H1 (cell line): ENCODE measurements around the gene TMPRSS11B. TPM values are rescaled to one million over a fixed set of nuclear protein-coding genes. Genes with fewer than 3 reads are reported as not detected.

ENCODE experiments used
- CHD7 ChIP-seq: fragments of 300-600 bp; sonication (generic); IDR thresholded peaks from 2 replicates; pipeline ENCODE4 v1.7.1; 2012; ENCODE audit warnings: low read length, moderate library complexity, mild to moderate bottlenecking, inconsistent platforms; ENCODE audit not compliant: insufficient replicate concordance
- CTBP2 ChIP-seq: IDR thresholded peaks from 2 replicates; pipeline ENCODE4 v1.7.0; 2011; ENCODE audit warnings: borderline replicate concordance, mild to moderate bottlenecking, moderate library complexity, mixed read lengths, low read length; ENCODE audit not compliant: insufficient read depth, insufficient read length
- KDM1A ChIP-seq: fragments of 200-600, 300-600 bp; sonication (generic); IDR thresholded peaks from 2 replicates; pipeline ENCODE4 v1.7.1; 2016; ENCODE audit warnings: mild to moderate bottlenecking, low read length, borderline replicate concordance
- MAX ChIP-seq: IDR thresholded peaks from 2 replicates; pipeline ENCODE4 v1.6.1; 2012; ENCODE audit warnings: inconsistent platforms
- SIX5 ChIP-seq: IDR thresholded peaks from 2 replicates; pipeline ENCODE4 v1.6.1; 2011; ENCODE audit warnings: mild to moderate bottlenecking, low read depth, low read length
- SP2 ChIP-seq: IDR thresholded peaks from 2 replicates; pipeline ENCODE4 v1.6.1; 2012; ENCODE audit warnings: mild to moderate bottlenecking, low read length, inconsistent platforms
- SUZ12 ChIP-seq: fragments of 200-600 bp; sonication (generic); IDR thresholded peaks from 2 replicates; pipeline ENCODE4 v1.6.1; 2012; ENCODE audit warnings: mild to moderate bottlenecking, inconsistent platforms, low read length, moderate library complexity, mixed read lengths
- TAF1 ChIP-seq: IDR thresholded peaks from 2 replicates; pipeline ENCODE4 v1.6.1; 2011; ENCODE audit warnings: mild to moderate bottlenecking, low read depth, low read length
- USF2 ChIP-seq: IDR thresholded peaks from 2 replicates; pipeline ENCODE4 v1.6.1; 2011; ENCODE audit warnings: low read length, improper control_type of control experiment
- YY1 ChIP-seq: IDR thresholded peaks from 2 replicates; pipeline ENCODE4 v1.6.1; 2011; ENCODE audit warnings: low read depth, mild to moderate bottlenecking, low read length
- ZNF274 ChIP-seq: IDR thresholded peaks from 2 replicates; pipeline ENCODE4 v1.7.0; 2012; ENCODE audit warnings: low read length, borderline replicate concordance; ENCODE audit errors: extremely low read depth
- polyA plus RNA-seq, 7 experiments: library from polyadenylated mRNA; depleted of rRNA in 3 of 7; stranded (reverse) in 5 of 7; unstranded in 2 of 7; fragments of >200 nt in 5 of 7; fragments of 200-250 nt in 2 of 7; gene quantifications; 1 replicate in 5 of 7; 2 replicates in 1 of 7; 4 replicates in 1 of 7; pipeline versions ENCODE4 v1.2.1 to v1.2.3, GENCODE V29; 2011 to 2013; ENCODE audit warnings: missing spikeins in 2 of 7, mixed read lengths in 2 of 7
- total RNA-seq: library from RNA; stranded (reverse); fragmentation: NEBNext Ultra II Directional; extraction: Animal tissue kit (Norgen Biotek cat#: 25700); gene quantifications from 2 replicates; pipeline ENCODE4 v1.2.1, GENCODE V29; 2021

The TMPRSS11B gene
- total and polyA plus RNA-seq, 2 of the 8 experiments (the other 6 are each of a cell fraction or from before 2014, with no cell fraction given): not detected

- TF ChIP-seq CHD7 (no peak), SIX5 (no peak), CTBP2 (no peak), MAX (no peak), SP2 (no peak), KDM1A (no peak), SUZ12 (no peak), YY1 (no peak), USF2 (no peak), ZNF274 (no peak), TAF1 (no peak)
Measured at GRCh38 chr4:68288393-68288740, 42.9 kb upstream of the TMPRSS11B start (continued).
